IMR-90 (cell line): Measurements from ENCODE around the gene CERK. TPM values are rescaled to one million over a fixed set of nuclear protein-coding genes. Genes with fewer than 3 reads are reported as not detected.

Experiments used
- ATAC-seq: fragments of 200-7000 bp; cut with Tn5 transposase; 2 replicates; pipeline ENCODE4 v1.9.1; 2020; ENCODE audit warnings: low read depth, mild to moderate bottlenecking, moderate library complexity
- BruUV-seq: library from RNA; stranded (reverse); fragments of 400-500 nt; replicated peaks from 2 replicates; lab custom pipeline; 2021; lab: Mats Ljungman, UMichigan
- CTCF ChIA-PET: fragments of 300-600 bp; formaldehyde crosslinking; extraction: SDS; loops from one replicate; lab custom pipeline; 2021; ENCODE audit warnings: antibody characterized with exemption; lab: Yijun Ruan, JAX
- POLR2A ChIA-PET: fragments of 300-600 bp; sonication (Branson Sonifier 250); formaldehyde crosslinking; loops from one replicate; lab custom pipeline; 2022; ENCODE audit warnings: antibody characterized with exemption; ENCODE audit not compliant: unreplicated experiment; lab: Charles Lee
- DNase-seq: peaks from one replicate; pipeline ENCODE4 v3.0.0; 2013
- H2AFZ ChIP-seq: replicated peaks from 2 replicates; pipeline ENCODE3; 2013; ENCODE audit warnings: low read length, mild to moderate bottlenecking; ENCODE audit not compliant: poor library complexity
- H2AK5ac ChIP-seq: 2 replicates; pipeline ENCODE4 v1.6.1; 2013; ENCODE audit warnings: low read depth, low read length, inconsistent platforms
- H2AK9ac ChIP-seq: replicated peaks from 2 replicates; pipeline ENCODE3; 2013; ENCODE audit warnings: mild to moderate bottlenecking, low read depth, low read length, moderate library complexity; ENCODE audit not compliant: poor library complexity
- H2BK120ac ChIP-seq: 2 replicates; pipeline ENCODE4 v1.6.1; 2013; ENCODE audit warnings: low read depth, low read length, inconsistent platforms
- H2BK15ac ChIP-seq: 3 replicates; pipeline ENCODE4 v1.6.1; 2013; ENCODE audit warnings: low read depth, low read length, inconsistent platforms
- H2BK20ac ChIP-seq: 2 replicates; pipeline ENCODE4 v1.6.1; 2013; ENCODE audit warnings: low read depth, mild to moderate bottlenecking, inconsistent platforms, low read length, moderate library complexity
- H2BK5ac ChIP-seq: 2 replicates; pipeline ENCODE4 v1.6.1; 2013; ENCODE audit warnings: mild to moderate bottlenecking, low read depth, low read length, inconsistent platforms; ENCODE audit not compliant: poor library complexity, severe bottlenecking
- H3K14ac ChIP-seq: replicated peaks from 2 replicates; pipeline ENCODE4 v1.6.1; 2013; ENCODE audit warnings: low read depth, low read length, inconsistent platforms
- H3K18ac ChIP-seq: 2 replicates; pipeline ENCODE4 v1.6.1; 2013; ENCODE audit warnings: low read depth, low read length, control low read depth
- H3K23ac ChIP-seq: 2 replicates; pipeline ENCODE4 v1.6.1; 2013; ENCODE audit warnings: low read depth, low read length, inconsistent platforms
- H3K27ac ChIP-seq: 2 replicates; pipeline ENCODE4 v1.5.1; 2013; ENCODE audit warnings: mild to moderate bottlenecking, control low read depth, low read length; ENCODE audit not compliant: insufficient read depth
- H3K27me3 ChIP-seq: 2 replicates; pipeline ENCODE4 v1.6.1; 2013; ENCODE audit warnings: low read length; ENCODE audit not compliant: control insufficient read depth, insufficient read depth
- H3K36me3 ChIP-seq: 2 replicates; pipeline ENCODE4 v1.6.1; 2013; ENCODE audit warnings: low read length, mixed read lengths; ENCODE audit not compliant: control insufficient read depth, insufficient read depth
- H3K4ac ChIP-seq: 2 replicates; pipeline ENCODE4 v1.6.1; 2013; ENCODE audit warnings: low read depth, low read length, inconsistent platforms
- H3K4me1 ChIP-seq: 2 replicates; pipeline ENCODE4 v1.6.1; 2013; ENCODE audit warnings: low read length, mixed read lengths; ENCODE audit not compliant: control insufficient read depth, insufficient read depth
- H3K4me2 ChIP-seq: 2 replicates; pipeline ENCODE4 v1.6.1; 2013; ENCODE audit warnings: low read depth, mild to moderate bottlenecking, control low read depth, low read length, moderate library complexity
- H3K4me3 ChIP-seq: 2 replicates; pipeline ENCODE4 v1.5.1; 2013; ENCODE audit warnings: low read depth, mild to moderate bottlenecking, control low read depth, low read length, moderate library complexity; ENCODE audit not compliant: insufficient read depth
- H3K56ac ChIP-seq: 2 replicates; pipeline ENCODE4 v1.6.1; 2013; ENCODE audit warnings: low read length, inconsistent platforms; ENCODE audit not compliant: insufficient read depth; ENCODE audit errors: extremely low read depth
- H3K79me1 ChIP-seq, 2 experiments: 2 replicates each; pipeline ENCODE4 v1.6.1; 2013; ENCODE audit warnings: low read length in 2 of 2, inconsistent platforms in 1 of 2, low read depth in 1 of 2
- H3K9ac ChIP-seq: 2 replicates; pipeline ENCODE4 v1.6.1; 2013; ENCODE audit warnings: low read depth, low read length, control low read depth
- H3K9me1 ChIP-seq: 2 replicates; pipeline ENCODE4 v1.6.1; 2013; ENCODE audit warnings: low read length, inconsistent platforms; ENCODE audit not compliant: insufficient read depth
- H3K9me3 ChIP-seq: 2 replicates; pipeline ENCODE4 v1.6.1; 2013; ENCODE audit warnings: low read length; ENCODE audit not compliant: control insufficient read depth, insufficient read depth
- H4K20me1 ChIP-seq: 2 replicates; pipeline ENCODE4 v1.6.1; 2013; ENCODE audit warnings: low read length, inconsistent platforms; ENCODE audit not compliant: insufficient read depth
- H4K5ac ChIP-seq: 2 replicates; pipeline ENCODE4 v1.6.1; 2013; ENCODE audit warnings: mild to moderate bottlenecking, low read depth, low read length, control low read depth
- H4K8ac ChIP-seq, 2 experiments: 2 replicates each; pipeline ENCODE4 v1.6.1; 2013; ENCODE audit warnings: low read depth in 2 of 2, low read length in 2 of 2, control low read depth in 1 of 2, inconsistent platforms in 1 of 2
- H4K91ac ChIP-seq: 2 replicates; pipeline ENCODE4 v1.6.1; 2013; ENCODE audit warnings: low read depth, low read length, inconsistent platforms; ENCODE audit not compliant: insufficient read depth
- BHLHE40 ChIP-seq: fragments of 150-350 bp; IDR thresholded peaks from 2 replicates; pipeline ENCODE4 v1.6.1; 2016; ENCODE audit warnings: mild to moderate bottlenecking, low read depth, low read length
- CEBPB ChIP-seq: IDR thresholded peaks from 2 replicates; pipeline ENCODE4 v1.6.1; 2012; ENCODE audit warnings: low read depth, low read length, improper control_type of control experiment
- MAFK ChIP-seq: IDR thresholded peaks from 2 replicates; pipeline ENCODE4 v1.6.1; 2012; ENCODE audit warnings: low read depth, low read length, improper control_type of control experiment
- MAZ ChIP-seq: IDR thresholded peaks from 2 replicates; pipeline ENCODE4 v1.6.1; 2012; ENCODE audit warnings: low read depth, mild to moderate bottlenecking, low read length, improper control_type of control experiment, moderate library complexity, borderline replicate concordance
- MXI1 ChIP-seq: IDR thresholded peaks from 2 replicates; pipeline ENCODE4 v1.6.1; 2012; ENCODE audit warnings: low read depth, mild to moderate bottlenecking, low read length, moderate library complexity, borderline replicate concordance
- NFE2L2 ChIP-seq: fragments of 150-350 bp; IDR thresholded peaks from 2 replicates; pipeline ENCODE4 v1.6.1; 2016; ENCODE audit warnings: low read depth, mild to moderate bottlenecking, low read length
- POLR2A ChIP-seq: IDR thresholded peaks from 2 replicates; pipeline ENCODE4 v1.6.1; 2012; ENCODE audit warnings: mild to moderate bottlenecking, low read depth, low read length
- RAD21 ChIP-seq: IDR thresholded peaks from 2 replicates; pipeline ENCODE4 v1.6.1; 2012; ENCODE audit warnings: low read length, improper control_type of control experiment
- RCOR1 ChIP-seq: IDR thresholded peaks from 2 replicates; pipeline ENCODE4 v1.6.1; 2012; ENCODE audit warnings: mild to moderate bottlenecking, low read length, improper control_type of control experiment; ENCODE audit not compliant: insufficient replicate concordance
- RFX5 ChIP-seq: IDR thresholded peaks from 2 replicates; pipeline ENCODE4 v1.8.0; 2012; ENCODE audit warnings: low read depth, mild to moderate bottlenecking, low read length, moderate library complexity
- SMC3 ChIP-seq: fragments of 150-350 bp; IDR thresholded peaks from 2 replicates; pipeline ENCODE4 v1.6.1; 2016; ENCODE audit warnings: low read depth, mild to moderate bottlenecking, antibody characterized with exemption, low read length, moderate library complexity
- USF2 ChIP-seq: fragments of 150-350 bp; IDR thresholded peaks from 2 replicates; pipeline ENCODE4 v1.6.1; 2017; ENCODE audit warnings: mild to moderate bottlenecking, antibody characterized with exemption, low read length, low read depth
- WGBS, 2 experiments: methylation state at CpG; one replicate each; pipeline versions ENCODE4 v1.1.5 to v1.1.7; 2013; ENCODE audit warnings: missing lambda C conversion rate in 2 of 2; ENCODE audit not compliant: insufficient read length in 1 of 2; ENCODE audit errors: extremely low coverage in 2 of 2; 5-methylcytosine and 5-hydroxymethylcytosine counted together
- dilution Hi-C: fragments of 300-500 bp; cut with HindIII; formaldehyde crosslinking; loops from one replicate; pipeline ENCODE4 v1.14.3; 2018; ENCODE audit warnings: low sequenced_read_pairs; ENCODE audit not compliant: unreplicated experiment
- in situ Hi-C: fragments of 300-500 bp; cut with MboI; formaldehyde crosslinking; loops from 3 replicates; pipeline ENCODE4 v1.14.3; 2019; ENCODE audit warnings: low sequenced_read_pairs, inconsistent platforms, mixed read lengths
- intact Hi-C: fragments of 100-400 bp; cut with micrococcal nuclease; formaldehyde crosslinking; loops from 2 replicates; pipeline ENCODE4 v1.10.0; 2022
- polyA plus RNA-seq, 3 experiments: library from polyadenylated mRNA; depleted of rRNA; stranded (reverse); fragments of >200 nt; gene quantifications; 2 replicates each; pipeline ENCODE4 v1.2.3, GENCODE V29; 2012; ENCODE audit warnings: low replicate concordance in 1 of 3
- total RNA-seq: library from RNA; depleted of rRNA; stranded (reverse); fragments of >200 nt; gene quantifications from 2 replicates; pipeline ENCODE4 v1.2.3, GENCODE V29; 2012
- TF ChIP-seq, protein P1 (sequence below): fragments of 150-350 bp; IDR thresholded peaks from 2 replicates; pipeline ENCODE4 v1.6.1; 2016; ENCODE audit warnings: low read depth, mild to moderate bottlenecking, low read length, moderate library complexity, borderline replicate concordance

Gene CERK
- total and polyA plus RNA-seq, 2 of the 4 experiments (the other 2 are of a cell fraction) = 25.3 to 38.7 TPM

DNA sequence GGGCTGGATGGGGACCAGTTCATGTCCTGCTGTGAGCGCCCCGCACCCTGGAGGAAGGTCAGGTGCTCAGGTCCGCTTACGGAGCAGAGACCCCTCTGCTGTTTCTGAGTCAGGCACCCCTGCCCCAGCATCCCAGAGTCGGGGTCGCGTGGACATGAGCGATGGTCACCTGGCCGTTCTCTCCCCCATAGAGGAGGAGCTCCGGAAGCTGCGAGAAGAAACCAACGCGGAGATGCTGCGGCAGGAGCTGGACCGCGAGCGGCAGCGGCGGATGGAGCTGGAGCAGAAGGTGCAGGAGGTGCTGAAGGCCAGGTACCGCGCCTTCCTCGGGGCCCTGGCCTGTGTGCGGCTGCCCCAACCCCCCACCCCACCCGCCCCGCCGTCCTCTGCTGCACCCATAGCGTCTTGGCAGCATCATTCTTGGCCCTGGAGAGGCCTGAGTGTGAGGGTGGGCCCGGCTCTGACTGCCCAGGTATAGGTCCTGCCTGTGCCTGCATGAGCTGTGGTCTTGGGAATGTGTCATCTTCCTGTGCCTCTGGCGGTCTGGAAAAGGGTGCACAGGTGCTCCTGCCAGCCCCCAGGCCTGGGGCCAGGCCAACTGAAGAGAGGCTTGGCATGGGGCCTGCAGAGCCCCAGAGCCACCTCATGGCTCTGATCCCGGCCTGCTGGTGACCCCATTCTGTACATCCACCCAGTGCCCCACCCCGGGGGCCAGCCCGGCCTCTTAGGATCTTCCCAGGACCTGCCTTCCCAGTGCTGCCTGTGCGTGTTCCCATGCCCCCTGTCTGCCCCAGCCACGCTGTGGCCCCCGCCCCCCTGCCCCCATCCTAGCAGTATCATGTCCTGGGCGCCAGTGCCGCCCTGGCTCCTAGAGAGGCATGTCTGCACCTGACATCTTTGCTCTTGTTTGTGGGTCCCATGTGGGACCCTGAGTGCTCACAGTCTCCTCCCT lies 79.8 kb downstream of the CERK start (continued):
- TF ChIP-seq USF2 (no peak), RCOR1 (no peak)

GRCh38 chr22:46657655-46657953 lies 80.4 kb downstream of the CERK start:
- no peak overlapping the region for H3K4me3 ChIP-seq
- no peak overlapping the region for H2BK15ac ChIP-seq
- no TSS peak for BruUV-seq
- H2AK9ac ChIP-seq = no peak overlapping the region
- dilution Hi-C loops = no loop called here
- CTCF ChIA-PET = no interaction called here
- no peak overlapping the region for H3K4me2 ChIP-seq
- peaks cover 9% of the 10 kb centered on the region; the same call in 1 of the 2 replicates for H3K4me1 ChIP-seq
- H2BK20ac ChIP-seq = no peak overlapping the region
- H2BK120ac ChIP-seq = no peak overlapping the region
- no peak overlapping the region for H2AFZ ChIP-seq
- no peak overlapping the region for H4K91ac ChIP-seq
- peaks cover 6% of the 10 kb centered on the region; the same call in 1 of the 2 replicates for H4K20me1 ChIP-seq
- H3K14ac ChIP-seq = no peak overlapping the region
- no peak overlapping the region for H3K56ac ChIP-seq
- H3K27ac ChIP-seq = no peak overlapping the region
- no peaks in the 10 kb centered on the region for H3K27me3 ChIP-seq
- no peak overlapping the region for H2BK5ac ChIP-seq
- no peak overlapping the region for H3K23ac ChIP-seq
- 0 out of 4 replicates have a peak, but pooled peaks cover 0 to 2% of the 10 kb centered on the region in 2 experiments for H3K79me1 ChIP-seq
- no peak overlapping the region for H4K5ac ChIP-seq
- no peak overlapping the region for H4K8ac ChIP-seq
- peaks cover 12% of the 10 kb centered on the region; the same call in 1 of the 2 replicates for H3K36me3 ChIP-seq
- no peak overlapping the region for H3K18ac ChIP-seq
- ATAC-seq (no peak), DNase-seq (no peak)
- peaks cover 6% of the 10 kb centered on the region; the same call in 1 of the 2 replicates for H3K9me1 ChIP-seq
- H3K9me3 ChIP-seq = no peaks in the 10 kb centered on the region
- in situ Hi-C loops = no loop called here
- intact Hi-C loops = no loop called here
- POLR2A ChIA-PET = no interaction called here
- H3K9ac ChIP-seq = no peak overlapping the region
- no CpG with 5 or more reads among the region's 10 CpGs for WGBS, 2 experiments
- H3K4ac ChIP-seq = no peak overlapping the region
- no peak overlapping the region for H2AK5ac ChIP-seq
- TF ChIP-seq SMC3 (no peak), RCOR1 (no peak), MAZ (no peak), NFE2L2 (no peak), BHLHE40 (no peak), RFX5 (no peak), RAD21 (no peak), CEBPB (no peak), MXI1 (no peak), MAFK (no peak), POLR2A (no peak)
- TF ChIP-seq, protein P1, sequence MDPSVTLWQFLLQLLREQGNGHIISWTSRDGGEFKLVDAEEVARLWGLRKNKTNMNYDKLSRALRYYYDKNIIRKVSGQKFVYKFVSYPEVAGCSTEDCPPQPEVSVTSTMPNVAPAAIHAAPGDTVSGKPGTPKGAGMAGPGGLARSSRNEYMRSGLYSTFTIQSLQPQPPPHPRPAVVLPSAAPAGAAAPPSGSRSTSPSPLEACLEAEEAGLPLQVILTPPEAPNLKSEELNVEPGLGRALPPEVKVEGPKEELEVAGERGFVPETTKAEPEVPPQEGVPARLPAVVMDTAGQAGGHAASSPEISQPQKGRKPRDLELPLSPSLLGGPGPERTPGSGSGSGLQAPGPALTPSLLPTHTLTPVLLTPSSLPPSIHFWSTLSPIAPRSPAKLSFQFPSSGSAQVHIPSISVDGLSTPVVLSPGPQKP = no peak
